Ishikawa (cell line): ENCODE data around the gene PDE6B.

Experiments
- CEBPB ChIP-seq: IDR thresholded peaks from 2 replicates; pipeline ENCODE4 v1.6.1; 2012
- CREB1 ChIP-seq: IDR thresholded peaks from 2 replicates; pipeline ENCODE4 v1.6.1; 2012; ENCODE audit warnings: low read depth
- EGR1 ChIP-seq: IDR thresholded peaks from 2 replicates; pipeline ENCODE4 v1.6.1; 2012
- EP300 ChIP-seq: IDR thresholded peaks from 2 replicates; pipeline ENCODE4 v1.6.1; 2012; ENCODE audit warnings: borderline replicate concordance
- FOXM1 ChIP-seq: IDR thresholded peaks from 2 replicates; pipeline ENCODE4 v1.6.1; 2012; ENCODE audit warnings: low read depth, borderline replicate concordance
- NFIC ChIP-seq: IDR thresholded peaks from 2 replicates; pipeline ENCODE4 v1.6.1; 2012
- RAD21 ChIP-seq: IDR thresholded peaks from 2 replicates; pipeline ENCODE4 v1.6.1; 2012; ENCODE audit warnings: low read depth
- TAF1 ChIP-seq: IDR thresholded peaks from 2 replicates; pipeline ENCODE4 v1.6.1; 2012; ENCODE audit warnings: low read depth, mild to moderate bottlenecking
- TCF12 ChIP-seq: IDR thresholded peaks from 2 replicates; pipeline ENCODE4 v1.6.1; 2012; ENCODE audit warnings: low read depth
- TEAD4 ChIP-seq: IDR thresholded peaks from 2 replicates; pipeline ENCODE4 v1.6.1; 2012
- YY1 ChIP-seq: IDR thresholded peaks from 2 replicates; pipeline ENCODE4 v1.6.1; 2012; ENCODE audit warnings: low read depth
- ZBTB7A ChIP-seq: IDR thresholded peaks from 2 replicates; pipeline ENCODE4 v1.6.1; 2012; ENCODE audit warnings: low read depth
- TF ChIP-seq, protein P1 (sequence below): IDR thresholded peaks from 2 replicates; pipeline ENCODE4 v1.6.1; 2012; ENCODE audit warnings: low read depth, mild to moderate bottlenecking
- TF ChIP-seq, protein P2 (sequence below): IDR thresholded peaks from 2 replicates; pipeline ENCODE4 v1.6.1; 2012
- TF ChIP-seq, protein P3 (sequence below): IDR thresholded peaks from 2 replicates; pipeline ENCODE4 v1.6.1; 2012

Gene PDE6B

GRCh38 chr4:704971-705277 lies 79.6 kb downstream of the PDE6B start:
- TF ChIP-seq, protein P1, sequence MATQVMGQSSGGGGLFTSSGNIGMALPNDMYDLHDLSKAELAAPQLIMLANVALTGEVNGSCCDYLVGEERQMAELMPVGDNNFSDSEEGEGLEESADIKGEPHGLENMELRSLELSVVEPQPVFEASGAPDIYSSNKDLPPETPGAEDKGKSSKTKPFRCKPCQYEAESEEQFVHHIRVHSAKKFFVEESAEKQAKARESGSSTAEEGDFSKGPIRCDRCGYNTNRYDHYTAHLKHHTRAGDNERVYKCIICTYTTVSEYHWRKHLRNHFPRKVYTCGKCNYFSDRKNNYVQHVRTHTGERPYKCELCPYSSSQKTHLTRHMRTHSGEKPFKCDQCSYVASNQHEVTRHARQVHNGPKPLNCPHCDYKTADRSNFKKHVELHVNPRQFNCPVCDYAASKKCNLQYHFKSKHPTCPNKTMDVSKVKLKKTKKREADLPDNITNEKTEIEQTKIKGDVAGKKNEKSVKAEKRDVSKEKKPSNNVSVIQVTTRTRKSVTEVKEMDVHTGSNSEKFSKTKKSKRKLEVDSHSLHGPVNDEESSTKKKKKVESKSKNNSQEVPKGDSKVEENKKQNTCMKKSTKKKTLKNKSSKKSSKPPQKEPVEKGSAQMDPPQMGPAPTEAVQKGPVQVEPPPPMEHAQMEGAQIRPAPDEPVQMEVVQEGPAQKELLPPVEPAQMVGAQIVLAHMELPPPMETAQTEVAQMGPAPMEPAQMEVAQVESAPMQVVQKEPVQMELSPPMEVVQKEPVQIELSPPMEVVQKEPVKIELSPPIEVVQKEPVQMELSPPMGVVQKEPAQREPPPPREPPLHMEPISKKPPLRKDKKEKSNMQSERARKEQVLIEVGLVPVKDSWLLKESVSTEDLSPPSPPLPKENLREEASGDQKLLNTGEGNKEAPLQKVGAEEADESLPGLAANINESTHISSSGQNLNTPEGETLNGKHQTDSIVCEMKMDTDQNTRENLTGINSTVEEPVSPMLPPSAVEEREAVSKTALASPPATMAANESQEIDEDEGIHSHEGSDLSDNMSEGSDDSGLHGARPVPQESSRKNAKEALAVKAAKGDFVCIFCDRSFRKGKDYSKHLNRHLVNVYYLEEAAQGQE = no peak
- TF ChIP-seq TEAD4 (no peak), CEBPB (no peak), RAD21 (no peak), CREB1 (no peak), EP300 (no peak), NFIC (no peak), EGR1 (no peak)
- TF ChIP-seq, protein P2, sequence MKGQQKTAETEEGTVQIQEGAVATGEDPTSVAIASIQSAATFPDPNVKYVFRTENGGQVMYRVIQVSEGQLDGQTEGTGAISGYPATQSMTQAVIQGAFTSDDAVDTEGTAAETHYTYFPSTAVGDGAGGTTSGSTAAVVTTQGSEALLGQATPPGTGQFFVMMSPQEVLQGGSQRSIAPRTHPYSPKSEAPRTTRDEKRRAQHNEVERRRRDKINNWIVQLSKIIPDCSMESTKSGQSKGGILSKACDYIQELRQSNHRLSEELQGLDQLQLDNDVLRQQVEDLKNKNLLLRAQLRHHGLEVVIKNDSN = no peak

GRCh38 chr4:705278-706082 lies 80.1 kb downstream of the PDE6B start, which contains the start of gene PCGF3:
PCGF3 (plus strand) TSS chr4:705832; CDS start chr4:733681, 27,849 bp downstream.
- TF ChIP-seq EGR1 = no peak
- no peak for TF ChIP-seq CREB1
- no peak for TF ChIP-seq CEBPB
- no peak for TF ChIP-seq EP300
- 0 out of 2 replicates have a peak, but pooled peaks have one; percentile 14 for TF ChIP-seq ZBTB7A
- no peak for TF ChIP-seq NFIC
- TF ChIP-seq, protein P1 = no peak
- no peak for TF ChIP-seq TCF12
- TF ChIP-seq, protein P3, sequence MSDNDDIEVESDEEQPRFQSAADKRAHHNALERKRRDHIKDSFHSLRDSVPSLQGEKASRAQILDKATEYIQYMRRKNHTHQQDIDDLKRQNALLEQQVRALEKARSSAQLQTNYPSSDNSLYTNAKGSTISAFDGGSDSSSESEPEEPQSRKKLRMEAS = peak; percentile 64
- TF ChIP-seq FOXM1 = no peak
- no peak for TF ChIP-seq TEAD4
- TF ChIP-seq, protein P2 = no peak
- no peak for TF ChIP-seq YY1
- TF ChIP-seq RAD21 = no peak
- peak; percentile 40; the same call in 1 of the 2 replicates for TF ChIP-seq TAF1

GRCh38 chr4:706083-706633 lies 80.8 kb downstream of the PDE6B start:
- TF ChIP-seq ZBTB7A = 0 out of 2 replicates have a peak, but pooled peaks have one; percentile 69

DNA sequence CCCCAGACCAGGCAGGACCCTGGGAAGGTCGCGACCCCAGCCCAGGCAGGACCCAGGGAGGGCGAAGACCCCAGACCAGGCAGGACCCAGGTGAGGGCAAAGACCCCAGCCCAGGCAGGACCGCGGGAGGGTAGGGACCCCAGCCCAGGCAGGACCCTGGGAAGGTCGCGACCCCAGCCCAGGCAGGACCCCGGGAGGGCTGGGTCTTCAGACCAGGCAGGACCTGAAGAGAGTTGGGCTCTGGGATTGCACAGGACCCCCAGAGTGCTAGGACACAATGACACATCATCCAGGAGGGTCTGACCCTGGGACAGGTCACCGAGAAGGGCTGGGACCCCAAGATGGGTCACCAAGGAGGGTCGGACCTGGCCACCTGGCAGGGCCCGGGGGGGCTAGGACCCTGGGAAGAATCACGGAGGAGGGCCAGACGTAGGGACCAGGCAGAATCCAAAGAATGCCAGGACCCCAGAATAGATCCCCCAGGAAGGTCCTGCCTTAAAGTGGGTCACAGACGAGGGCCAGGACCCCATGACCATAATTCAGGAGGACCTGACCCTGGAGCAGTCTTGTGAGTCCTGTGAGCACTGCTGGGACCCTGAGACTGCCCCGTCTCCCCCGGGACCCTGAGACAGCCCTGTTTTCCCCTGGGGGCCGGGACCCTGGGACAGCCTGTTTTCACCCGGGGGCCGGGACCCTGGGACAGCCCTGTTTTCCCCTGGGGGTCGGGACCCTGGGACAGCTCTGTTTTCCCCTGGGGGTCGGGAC lies 81.6 kb downstream of the PDE6B start:
- TF ChIP-seq CREB1 (no peak), EP300 (no peak), CEBPB (no peak), RAD21 (no peak), ZBTB7A (no peak), NFIC (no peak), TEAD4 (no peak), TCF12 (no peak)
- TF ChIP-seq, protein P2 = no peak
- TF ChIP-seq, protein P3 = no peak

DNA sequence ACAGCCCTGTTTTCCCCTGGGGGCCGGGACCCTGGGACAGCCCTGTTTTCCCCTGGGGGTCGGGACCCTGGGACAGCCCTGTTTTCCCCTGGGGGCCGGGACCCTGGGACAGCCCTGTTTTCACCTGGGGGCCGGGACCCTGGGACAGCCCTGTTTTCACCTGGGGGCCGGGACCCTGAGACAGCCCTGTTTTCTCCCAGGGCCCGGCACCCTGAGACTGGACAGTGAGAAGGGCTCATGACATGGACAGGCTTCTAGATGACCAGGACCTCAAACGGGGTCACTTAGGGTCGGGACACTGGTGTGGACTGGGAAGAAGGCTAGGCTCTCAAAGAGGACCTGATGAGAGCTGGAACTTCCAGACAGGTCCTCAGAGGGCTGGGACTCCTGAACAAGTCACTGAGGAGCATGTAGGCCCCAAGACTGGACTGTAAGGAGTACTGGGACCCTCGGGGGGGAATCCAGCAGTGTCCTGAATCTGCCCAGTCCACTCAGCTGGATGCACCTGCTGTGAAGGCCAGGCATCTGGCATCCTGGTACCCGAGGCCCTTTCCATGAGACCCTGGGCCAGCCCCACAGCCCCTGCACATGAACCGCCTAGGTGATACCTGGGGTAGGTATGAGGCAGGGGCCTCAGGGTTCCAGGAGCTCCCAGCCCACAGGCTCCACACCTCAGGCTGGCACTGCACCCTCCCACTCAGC lies 82.7 kb downstream of the PDE6B start:
- TF ChIP-seq EP300 (no peak), CREB1 (no peak), NFIC (no peak), TAF1 (no peak)
- TF ChIP-seq, protein P1 = no peak
